Hair follicular keratinocyte (primary cell): ENCODE data around the gene PNMA8C. TPM values are rescaled to one million over a fixed set of nuclear protein-coding genes. Genes with fewer than 3 reads are reported as not detected.

Experiments
- total RNA-seq: library from RNA; depleted of rRNA; stranded (reverse); fragments of >200 nt; gene quantifications from 2 replicates; pipeline ENCODE4 v1.2.3, GENCODE V29; 2015

PNMA8C gene
- not detected in 2 replicates for total RNA-seq

GRCh38 chr19:46428239-46429135 is at the start of gene PNMA8C:
TSS of gene PNMA8C (minus strand) at chr19:46428936. CDS start at chr19:46428359, 577 bp downstream.

GRCh38 chr19:46471116-46471733 is 42.5 kb upstream of the PNMA8C start, which contains the start of gene PNMA8A:
TSS of gene PNMA8A (minus strand) at chr19:46471563. CDS start at chr19:46471035, 528 bp downstream.

GRCh38 chr19:46413262-46414031 is 15.3 kb downstream of the PNMA8C start, which contains the start of gene CCDC8:
TSS of gene CCDC8 (minus strand) at chr19:46413564. CDS start at chr19:46412810, 754 bp downstream.

Other genes starting within 250 kb of the PNMA8C start
- 0.23 and 0.34 TPM in 2 replicates for gene IGFL1, start 199.2 kb downstream of the PNMA8C start, total RNA-seq
- gene HIF3A, start 131.9 kb downstream of the PNMA8C start, total RNA-seq, result not detected in 2 replicates
- 48.3 and 72.6 TPM in 2 replicates for gene PPP5C, start 81.8 kb downstream of the PNMA8C start, total RNA-seq
- gene CCDC8, start 15.4 kb downstream of the PNMA8C start, total RNA-seq, result 16.8 and 27.7 TPM in 2 replicates
- 0.87 and 1.2 TPM in 2 replicates for gene PNMA8A, start 42.6 kb upstream of the PNMA8C start, total RNA-seq
- gene PNMA8B, start 66.9 kb upstream of the PNMA8C start, total RNA-seq, result under 0.01 and 0.04 TPM in 2 replicates
- gene CALM3, start 172.4 kb upstream of the PNMA8C start, total RNA-seq, result 178 and 232 TPM in 2 replicates
- gene PTGIR, start 196.2 kb upstream of the PNMA8C start, total RNA-seq, result 0.04 and 1.6 TPM in 2 replicates
- gene GNG8, start 207.3 kb upstream of the PNMA8C start, total RNA-seq, result not detected in 2 replicates
- 0.23 and 0.27 TPM in 2 replicates for gene DACT3, start 232.2 kb upstream of the PNMA8C start, total RNA-seq